Measurements from ENCODE around the gene BRPF3.
A peak's percentile ranks its signal among the peaks of the same experiment; 100 is the strongest.

BRPF3 gene

GRCh38 chr6:36219081-36219480 is 22.5 kb downstream of the BRPF3 start:
- no peak overlapping the region for H3K4me3 ChIP-seq (ENCODE audit: low read depth, low read length)
- no peak for DNase-seq (ENCODE audit: low read depth)
- TF ChIP-seq CTCF (conservative IDR thresholded peaks at IDR 0.05; ENCODE audit: low read depth, low read length), result no peak

- TF ChIP-seq CTCF (conservative IDR thresholded peaks at IDR 0.05; ENCODE audit: low read depth, low read length), result no peak
- H3K4me3 ChIP-seq (ENCODE audit: low read depth, low read length), result no peak overlapping the region
- no peak for DNase-seq (ENCODE audit: low read depth)
Measured at GRCh38 chr6:36220226-36220625, 23.7 kb downstream of the BRPF3 start.

GRCh38 chr6:36221674-36222073 is 25.1 kb downstream of the BRPF3 start:
- no peak for DNase-seq (ENCODE audit: low read depth)
- TF ChIP-seq CTCF (conservative IDR thresholded peaks at IDR 0.05; ENCODE audit: low read depth, low read length), result no peak
- no peak overlapping the region for H3K4me3 ChIP-seq (ENCODE audit: low read depth, low read length)

- no peak for TF ChIP-seq CTCF (conservative IDR thresholded peaks at IDR 0.05; ENCODE audit: low read depth, low read length)
- H3K4me3 ChIP-seq (ENCODE audit: low read depth, low read length), result no peak overlapping the region
- no peak for DNase-seq (ENCODE audit: low read depth)
Measured at GRCh38 chr6:36222924-36223323, 26.4 kb downstream of the BRPF3 start.

- peak; percentile 33 for DNase-seq (ENCODE audit: low read depth)
- TF ChIP-seq CTCF (conservative IDR thresholded peaks at IDR 0.05; ENCODE audit: low read depth, low read length), result no peak
- H3K4me3 ChIP-seq (ENCODE audit: low read depth, low read length), result no peak overlapping the region
Measured at GRCh38 chr6:36223706-36224105, 27.2 kb downstream of the BRPF3 start.

GRCh38 chr6:36224918-36225461 is 28.4 kb downstream of the BRPF3 start:
- no peak for TF ChIP-seq CTCF (conservative IDR thresholded peaks at IDR 0.05; ENCODE audit: low read depth, low read length)
- no peak overlapping the region for H3K4me3 ChIP-seq (ENCODE audit: low read depth, low read length)
- DNase-seq (ENCODE audit: low read depth), result peak; percentile 58

- no peak overlapping the region for H3K4me3 ChIP-seq (ENCODE audit: low read depth, low read length)
- DNase-seq (ENCODE audit: low read depth), result no peak
- TF ChIP-seq CTCF (conservative IDR thresholded peaks at IDR 0.05; ENCODE audit: low read depth, low read length), result no peak
Measured at GRCh38 chr6:36226438-36227047, 30.0 kb downstream of the BRPF3 start.

All from choroid plexus epithelial cell (primary cell).